ENCODE data around the gene GJC1. TPM values are rescaled to one million over a fixed set of nuclear protein-coding genes. Genes with fewer than 3 reads are reported as not detected.
A peak's percentile ranks its signal among the peaks of the same experiment; 100 is the strongest.

GJC1 gene
- polyA plus RNA-seq, 1 of the 3 experiments (the other 2 are of a cell fraction) = 15.2 TPM

DNA sequence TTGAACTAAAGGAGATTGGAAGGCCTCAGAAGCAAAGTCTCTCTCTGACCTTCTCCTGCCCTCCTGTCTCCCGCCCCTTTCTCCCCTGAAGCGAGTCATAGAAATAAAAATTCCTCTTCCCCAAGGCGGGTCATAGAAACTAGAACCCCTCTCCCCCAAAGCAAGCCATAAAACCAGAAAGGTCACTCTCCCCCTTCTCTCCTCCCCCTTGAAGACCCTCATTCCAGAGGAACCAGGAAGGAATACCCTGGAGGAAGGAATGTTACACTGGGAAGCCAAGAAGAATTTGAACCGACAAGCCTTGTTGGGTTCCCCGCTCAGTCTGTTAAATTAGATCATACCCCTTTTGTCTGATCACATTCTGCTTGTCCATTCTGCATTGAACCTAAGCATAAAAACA, 2.7 kb upstream of the GJC1 start:
- Histone ChIP-seq H3K9ac (no peak overlapping the region), H3K4me2 (no peak overlapping the region), H3K27ac (ENCODE audit: low read depth in 2 of 2, low read length in 1 of 2) (no peak overlapping the region), H3K9me2 (no peaks in the 10 kb centered on the region), H3K4me1 (ENCODE audit: control insufficient read depth in 1 of 2, insufficient read depth in 2 of 2, low read depth in 1 of 2, low read length in 1 of 2) (peaks cover 2 to 4% of the 10 kb centered on the region in 2 experiments; a peak in 3 of 4 replicates), H3F3A (replicated peaks; ENCODE audit: insufficient read depth) (peaks cover 17% of the 10 kb centered on the region), H3K36me3 (replicated peaks in 1 of 2; ENCODE audit: control insufficient read depth in 1 of 2, insufficient read depth in 2 of 2, low read length in 1 of 2) (no peaks in the 10 kb centered on the region), H2AFZ (ENCODE audit: low read depth) (no peak overlapping the region), H4K20me1 (ENCODE audit: insufficient read depth) (peaks cover 6% of the 10 kb centered on the region; the same call in 1 of the 2 replicates), H3K4me3 (ENCODE audit: low read depth in 2 of 2, low read length in 1 of 2) (no peak overlapping the region), H3K9me3 (no peaks in the 10 kb centered on the region), H3K27me3 (ENCODE audit: insufficient read depth) (no peaks in the 10 kb centered on the region), H3K79me2 (ENCODE audit: insufficient read depth) (peaks cover 20% of the 10 kb centered on the region)
- CTCF ChIA-PET = interaction anchor here (1.1 to 13.4 kb wide), 2 partner anchors 56 to 266 kb away, joined by 3 to 109 read pairs; no protein-coding TSS in a partner anchor
- TF ChIP-seq, protein P1, sequence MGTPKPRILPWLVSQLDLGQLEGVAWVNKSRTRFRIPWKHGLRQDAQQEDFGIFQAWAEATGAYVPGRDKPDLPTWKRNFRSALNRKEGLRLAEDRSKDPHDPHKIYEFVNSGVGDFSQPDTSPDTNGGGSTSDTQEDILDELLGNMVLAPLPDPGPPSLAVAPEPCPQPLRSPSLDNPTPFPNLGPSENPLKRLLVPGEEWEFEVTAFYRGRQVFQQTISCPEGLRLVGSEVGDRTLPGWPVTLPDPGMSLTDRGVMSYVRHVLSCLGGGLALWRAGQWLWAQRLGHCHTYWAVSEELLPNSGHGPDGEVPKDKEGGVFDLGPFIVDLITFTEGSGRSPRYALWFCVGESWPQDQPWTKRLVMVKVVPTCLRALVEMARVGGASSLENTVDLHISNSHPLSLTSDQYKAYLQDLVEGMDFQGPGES (IDR thresholded peaks at IDR 0.05; ENCODE audit: low read depth, low read length) = no peak
- no peak for TF ChIP-seq EP300 (IDR thresholded peaks at IDR 0.05; ENCODE audit: borderline replicate concordance in 1 of 2, low read depth in 1 of 2, low read length in 1 of 2)
- TF ChIP-seq, protein P2, sequence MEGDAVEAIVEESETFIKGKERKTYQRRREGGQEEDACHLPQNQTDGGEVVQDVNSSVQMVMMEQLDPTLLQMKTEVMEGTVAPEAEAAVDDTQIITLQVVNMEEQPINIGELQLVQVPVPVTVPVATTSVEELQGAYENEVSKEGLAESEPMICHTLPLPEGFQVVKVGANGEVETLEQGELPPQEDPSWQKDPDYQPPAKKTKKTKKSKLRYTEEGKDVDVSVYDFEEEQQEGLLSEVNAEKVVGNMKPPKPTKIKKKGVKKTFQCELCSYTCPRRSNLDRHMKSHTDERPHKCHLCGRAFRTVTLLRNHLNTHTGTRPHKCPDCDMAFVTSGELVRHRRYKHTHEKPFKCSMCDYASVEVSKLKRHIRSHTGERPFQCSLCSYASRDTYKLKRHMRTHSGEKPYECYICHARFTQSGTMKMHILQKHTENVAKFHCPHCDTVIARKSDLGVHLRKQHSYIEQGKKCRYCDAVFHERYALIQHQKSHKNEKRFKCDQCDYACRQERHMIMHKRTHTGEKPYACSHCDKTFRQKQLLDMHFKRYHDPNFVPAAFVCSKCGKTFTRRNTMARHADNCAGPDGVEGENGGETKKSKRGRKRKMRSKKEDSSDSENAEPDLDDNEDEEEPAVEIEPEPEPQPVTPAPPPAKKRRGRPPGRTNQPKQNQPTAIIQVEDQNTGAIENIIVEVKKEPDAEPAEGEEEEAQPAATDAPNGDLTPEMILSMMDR (IDR thresholded peaks at IDR 0.05) = peak; percentile 24; the same call in 1 of the 2 replicates
- no peak for DNase-seq
- WGBS (ENCODE audit: low lambda C conversion rate) = 90% methylated on average over 5 of the region's 5 CpGs
- POLR2A ChIA-PET = no interaction called here

DNA sequence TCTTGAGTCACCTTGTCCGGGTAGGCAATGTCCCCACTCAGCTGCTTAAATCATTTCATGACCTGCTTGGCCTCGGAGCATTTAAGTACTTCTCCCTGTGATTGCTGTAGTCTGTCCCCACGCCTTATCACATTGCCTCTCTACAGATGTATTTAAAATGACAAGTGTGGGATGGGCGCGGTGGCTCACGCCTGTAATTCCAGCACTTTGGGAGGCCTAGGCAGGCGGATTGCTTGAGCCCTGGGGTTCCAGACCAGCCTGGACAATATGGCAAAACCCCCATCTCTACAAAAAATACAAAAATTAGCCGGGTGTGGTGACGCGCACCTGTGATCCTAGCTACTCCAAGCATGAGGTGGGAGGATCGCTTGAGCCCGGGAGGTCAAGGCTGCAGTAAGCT, 1.3 kb upstream of the GJC1 start:
- 93% methylated on average over 12 of the region's 12 CpGs for WGBS (ENCODE audit: low lambda C conversion rate)
- POLR2A ChIA-PET = no interaction called here
- Histone ChIP-seq H3K4me1 (ENCODE audit: control insufficient read depth in 1 of 2, insufficient read depth in 2 of 2, low read depth in 1 of 2, low read length in 1 of 2) (peaks cover 2 to 4% of the 10 kb centered on the region in 2 experiments; a peak in 3 of 4 replicates), H4K20me1 (ENCODE audit: insufficient read depth) (peaks cover 14% of the 10 kb centered on the region), H3K4me2 (0 out of 2 replicates have a peak overlapping the region, but pooled peaks have one; percentile 96), H2AFZ (ENCODE audit: low read depth) (no peak overlapping the region), H3K9me3 (no peaks in the 10 kb centered on the region), H3K9me2 (no peaks in the 10 kb centered on the region), H3K79me2 (ENCODE audit: insufficient read depth) (peaks cover 34% of the 10 kb centered on the region), H3K4me3 (ENCODE audit: low read depth in 2 of 2, low read length in 1 of 2) (no peak overlapping the region), H3K36me3 (replicated peaks in 1 of 2; ENCODE audit: control insufficient read depth in 1 of 2, insufficient read depth in 2 of 2, low read length in 1 of 2) (no peaks in the 10 kb centered on the region), H3K9ac (no peak overlapping the region), H3K27ac (ENCODE audit: low read depth in 2 of 2, low read length in 1 of 2) (no peak overlapping the region; a peak in 1 of 4 replicates), H3K27me3 (ENCODE audit: insufficient read depth) (no peaks in the 10 kb centered on the region), H3F3A (replicated peaks; ENCODE audit: insufficient read depth) (peaks cover 19% of the 10 kb centered on the region)
- CTCF ChIA-PET = interaction anchor here (0.7 to 13.4 kb wide), 5 partner anchors 28 to 54 kb away, joined by 3 to 109 read pairs (median 4); no protein-coding TSS in a partner anchor
- no peak for DNase-seq
- TF ChIP-seq TCF12 (IDR thresholded peaks at IDR 0.05) (no peak), POLR2AphosphoS5 (IDR thresholded peaks at IDR 0.05; ENCODE audit: low read depth, low read length) (no peak), FOXJ3 (CRISPR knock-in tag; IDR thresholded peaks at IDR 0.05) (no peak), FOXM1 (IDR thresholded peaks at IDR 0.05; ENCODE audit: low read depth) (no peak), GATA2 (CRISPR knock-in tag; IDR thresholded peaks at IDR 0.05) (no peak), MEF2A (IDR thresholded peaks at IDR 0.05; ENCODE audit: borderline replicate concordance, low read depth) (no peak), YY1 (IDR thresholded peaks at IDR 0.05; ENCODE audit: low read depth) (no peak), RCOR1 (IDR thresholded peaks at IDR 0.05; ENCODE audit: low read length) (no peak), RFX5 (IDR thresholded peaks at IDR 0.05; ENCODE audit: low read length) (no peak)
- TF ChIP-seq, protein P3, sequence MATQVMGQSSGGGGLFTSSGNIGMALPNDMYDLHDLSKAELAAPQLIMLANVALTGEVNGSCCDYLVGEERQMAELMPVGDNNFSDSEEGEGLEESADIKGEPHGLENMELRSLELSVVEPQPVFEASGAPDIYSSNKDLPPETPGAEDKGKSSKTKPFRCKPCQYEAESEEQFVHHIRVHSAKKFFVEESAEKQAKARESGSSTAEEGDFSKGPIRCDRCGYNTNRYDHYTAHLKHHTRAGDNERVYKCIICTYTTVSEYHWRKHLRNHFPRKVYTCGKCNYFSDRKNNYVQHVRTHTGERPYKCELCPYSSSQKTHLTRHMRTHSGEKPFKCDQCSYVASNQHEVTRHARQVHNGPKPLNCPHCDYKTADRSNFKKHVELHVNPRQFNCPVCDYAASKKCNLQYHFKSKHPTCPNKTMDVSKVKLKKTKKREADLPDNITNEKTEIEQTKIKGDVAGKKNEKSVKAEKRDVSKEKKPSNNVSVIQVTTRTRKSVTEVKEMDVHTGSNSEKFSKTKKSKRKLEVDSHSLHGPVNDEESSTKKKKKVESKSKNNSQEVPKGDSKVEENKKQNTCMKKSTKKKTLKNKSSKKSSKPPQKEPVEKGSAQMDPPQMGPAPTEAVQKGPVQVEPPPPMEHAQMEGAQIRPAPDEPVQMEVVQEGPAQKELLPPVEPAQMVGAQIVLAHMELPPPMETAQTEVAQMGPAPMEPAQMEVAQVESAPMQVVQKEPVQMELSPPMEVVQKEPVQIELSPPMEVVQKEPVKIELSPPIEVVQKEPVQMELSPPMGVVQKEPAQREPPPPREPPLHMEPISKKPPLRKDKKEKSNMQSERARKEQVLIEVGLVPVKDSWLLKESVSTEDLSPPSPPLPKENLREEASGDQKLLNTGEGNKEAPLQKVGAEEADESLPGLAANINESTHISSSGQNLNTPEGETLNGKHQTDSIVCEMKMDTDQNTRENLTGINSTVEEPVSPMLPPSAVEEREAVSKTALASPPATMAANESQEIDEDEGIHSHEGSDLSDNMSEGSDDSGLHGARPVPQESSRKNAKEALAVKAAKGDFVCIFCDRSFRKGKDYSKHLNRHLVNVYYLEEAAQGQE (IDR thresholded peaks at IDR 0.05; ENCODE audit: low read depth, low read length) = no peak
- TF ChIP-seq, protein P4, sequence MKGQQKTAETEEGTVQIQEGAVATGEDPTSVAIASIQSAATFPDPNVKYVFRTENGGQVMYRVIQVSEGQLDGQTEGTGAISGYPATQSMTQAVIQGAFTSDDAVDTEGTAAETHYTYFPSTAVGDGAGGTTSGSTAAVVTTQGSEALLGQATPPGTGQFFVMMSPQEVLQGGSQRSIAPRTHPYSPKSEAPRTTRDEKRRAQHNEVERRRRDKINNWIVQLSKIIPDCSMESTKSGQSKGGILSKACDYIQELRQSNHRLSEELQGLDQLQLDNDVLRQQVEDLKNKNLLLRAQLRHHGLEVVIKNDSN (IDR thresholded peaks at IDR 0.05; ENCODE audit: borderline replicate concordance, low read depth) = no peak
- TF ChIP-seq, protein P2 (IDR thresholded peaks at IDR 0.05) = no peak
- TF ChIP-seq, protein P5, sequence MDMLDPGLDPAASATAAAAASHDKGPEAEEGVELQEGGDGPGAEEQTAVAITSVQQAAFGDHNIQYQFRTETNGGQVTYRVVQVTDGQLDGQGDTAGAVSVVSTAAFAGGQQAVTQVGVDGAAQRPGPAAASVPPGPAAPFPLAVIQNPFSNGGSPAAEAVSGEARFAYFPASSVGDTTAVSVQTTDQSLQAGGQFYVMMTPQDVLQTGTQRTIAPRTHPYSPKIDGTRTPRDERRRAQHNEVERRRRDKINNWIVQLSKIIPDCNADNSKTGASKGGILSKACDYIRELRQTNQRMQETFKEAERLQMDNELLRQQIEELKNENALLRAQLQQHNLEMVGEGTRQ (IDR thresholded peaks at IDR 0.05; ENCODE audit: borderline replicate concordance, low read depth, low read length) = no peak
- TF ChIP-seq, protein P6, sequence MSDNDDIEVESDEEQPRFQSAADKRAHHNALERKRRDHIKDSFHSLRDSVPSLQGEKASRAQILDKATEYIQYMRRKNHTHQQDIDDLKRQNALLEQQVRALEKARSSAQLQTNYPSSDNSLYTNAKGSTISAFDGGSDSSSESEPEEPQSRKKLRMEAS (IDR thresholded peaks at IDR 0.05; ENCODE audit: low read depth) = no peak
